GM21367 (cell line): ENCODE measurements around the gene EVC.

Experiments used
- ATAC-seq: cut with Tn5 transposase; IDR thresholded peaks from one replicate; pipeline ENCODE4 v1.9.1; 2021; ENCODE audit not compliant: unreplicated experiment

Gene EVC

GRCh38 chr4:5753766-5754528 lies 42.9 kb downstream of the EVC start:
- ATAC-seq, result no peak

GRCh38 chr4:5754529-5754881 lies 43.5 kb downstream of the EVC start:
- ATAC-seq, result no peak

GRCh38 chr4:5755161-5755560 lies 44.2 kb downstream of the EVC start:
- no peak for ATAC-seq

- no peak for ATAC-seq
Measured at GRCh38 chr4:5755679-5756078, 44.7 kb downstream of the EVC start.

- ATAC-seq, result no peak
Measured at GRCh38 chr4:5756271-5756670, 45.3 kb downstream of the EVC start.

GRCh38 chr4:5757091-5757490 lies 46.1 kb downstream of the EVC start:
- no peak for ATAC-seq

GRCh38 chr4:5757536-5757935 lies 46.5 kb downstream of the EVC start:
- ATAC-seq, result no peak

- no peak for ATAC-seq
Measured at GRCh38 chr4:5757954-5758353, 47.0 kb downstream of the EVC start.

- ATAC-seq, result no peak
Measured at GRCh38 chr4:5758741-5759140, 47.7 kb downstream of the EVC start.

- no peak for ATAC-seq
Measured at GRCh38 chr4:5759236-5760075, 48.5 kb downstream of the EVC start.

GRCh38 chr4:5760246-5760645 lies 49.2 kb downstream of the EVC start:
- ATAC-seq, result no peak

GRCh38 chr4:5760936-5761480 lies 50.0 kb downstream of the EVC start:
- ATAC-seq, result no peak

GRCh38 chr4:5770051-5770450 lies 59.0 kb downstream of the EVC start:
- ATAC-seq, result no peak

GRCh38 chr4:5772528-5773270 lies 61.7 kb downstream of the EVC start:
- ATAC-seq, result no peak

GRCh38 chr4:5773271-5773555 lies 62.2 kb downstream of the EVC start:
- no peak for ATAC-seq

GRCh38 chr4:5774416-5775036 lies 63.5 kb downstream of the EVC start:
- ATAC-seq, result no peak

- ATAC-seq, result no peak
Measured at GRCh38 chr4:5776510-5776909, 65.5 kb downstream of the EVC start.

- ATAC-seq, result no peak
Measured at GRCh38 chr4:5780831-5781480, 70.0 kb downstream of the EVC start.

- ATAC-seq, result no peak
Measured at GRCh38 chr4:5781691-5782090, 70.7 kb downstream of the EVC start.

GRCh38 chr4:5782829-5783476 lies 72.0 kb downstream of the EVC start:
- ATAC-seq, result no peak
